Fibroblast of villous mesenchyme (primary cell): Measurements from ENCODE around the gene MRPL30. TPM values are rescaled to one million over a fixed set of nuclear protein-coding genes. Genes with fewer than 3 reads are reported as not detected.
A peak's percentile ranks its signal among the peaks of the same experiment; 100 is the strongest.
"Not testable (repeated sequence)": the region's sequence is repeated elsewhere in the genome, so short reads cannot be mapped to it uniquely, and the experiment has no call there.

Source experiments
- DNase-seq: peaks from one replicate; pipeline ENCODE4 v3.0.0-alpha.2; 2010; ENCODE audit warnings: low read depth
- H3K4me3 ChIP-seq: 2 replicates; pipeline ENCODE4 v1.5.1; 2011; ENCODE audit warnings: low read depth, mild to moderate bottlenecking, low read length
- total RNA-seq: library from RNA; depleted of rRNA; stranded (reverse); fragments of >200 nt; gene quantifications from 2 replicates; pipeline ENCODE4 v1.2.3, GENCODE V29; 2012
- TF ChIP-seq, protein P1 (sequence below): IDR thresholded peaks from 2 replicates; pipeline ENCODE4 v1.5.1; 2012; ENCODE audit warnings: low read depth, mild to moderate bottlenecking, low read length; ENCODE audit not compliant: insufficient read depth

MRPL30 gene
- total RNA-seq, 1 donor, result 40.6 TPM

DNA sequence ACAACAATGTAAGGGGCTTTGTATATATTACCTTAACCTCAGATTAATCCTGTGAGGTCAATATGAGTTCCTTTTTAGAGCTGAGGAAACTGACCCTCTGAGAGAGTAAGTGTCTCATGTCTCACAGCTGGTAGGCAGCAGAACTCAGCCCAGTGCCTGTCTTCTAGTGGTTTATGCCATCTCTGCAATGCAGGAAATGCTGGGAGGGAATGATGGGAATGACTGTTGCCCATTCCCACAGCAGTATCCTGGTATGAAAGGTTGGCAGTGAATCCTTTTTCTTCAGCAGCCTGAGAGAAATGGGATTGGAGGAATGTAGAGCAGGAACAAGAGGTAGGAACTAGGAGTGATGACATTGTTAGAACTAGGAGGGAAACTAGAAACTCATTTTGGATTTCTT, 6.0 kb downstream of the MRPL30 start:
- TF ChIP-seq, protein P1, sequence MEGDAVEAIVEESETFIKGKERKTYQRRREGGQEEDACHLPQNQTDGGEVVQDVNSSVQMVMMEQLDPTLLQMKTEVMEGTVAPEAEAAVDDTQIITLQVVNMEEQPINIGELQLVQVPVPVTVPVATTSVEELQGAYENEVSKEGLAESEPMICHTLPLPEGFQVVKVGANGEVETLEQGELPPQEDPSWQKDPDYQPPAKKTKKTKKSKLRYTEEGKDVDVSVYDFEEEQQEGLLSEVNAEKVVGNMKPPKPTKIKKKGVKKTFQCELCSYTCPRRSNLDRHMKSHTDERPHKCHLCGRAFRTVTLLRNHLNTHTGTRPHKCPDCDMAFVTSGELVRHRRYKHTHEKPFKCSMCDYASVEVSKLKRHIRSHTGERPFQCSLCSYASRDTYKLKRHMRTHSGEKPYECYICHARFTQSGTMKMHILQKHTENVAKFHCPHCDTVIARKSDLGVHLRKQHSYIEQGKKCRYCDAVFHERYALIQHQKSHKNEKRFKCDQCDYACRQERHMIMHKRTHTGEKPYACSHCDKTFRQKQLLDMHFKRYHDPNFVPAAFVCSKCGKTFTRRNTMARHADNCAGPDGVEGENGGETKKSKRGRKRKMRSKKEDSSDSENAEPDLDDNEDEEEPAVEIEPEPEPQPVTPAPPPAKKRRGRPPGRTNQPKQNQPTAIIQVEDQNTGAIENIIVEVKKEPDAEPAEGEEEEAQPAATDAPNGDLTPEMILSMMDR, result no peak
- no peak overlapping the region for H3K4me3 ChIP-seq
- no peak for DNase-seq

DNA sequence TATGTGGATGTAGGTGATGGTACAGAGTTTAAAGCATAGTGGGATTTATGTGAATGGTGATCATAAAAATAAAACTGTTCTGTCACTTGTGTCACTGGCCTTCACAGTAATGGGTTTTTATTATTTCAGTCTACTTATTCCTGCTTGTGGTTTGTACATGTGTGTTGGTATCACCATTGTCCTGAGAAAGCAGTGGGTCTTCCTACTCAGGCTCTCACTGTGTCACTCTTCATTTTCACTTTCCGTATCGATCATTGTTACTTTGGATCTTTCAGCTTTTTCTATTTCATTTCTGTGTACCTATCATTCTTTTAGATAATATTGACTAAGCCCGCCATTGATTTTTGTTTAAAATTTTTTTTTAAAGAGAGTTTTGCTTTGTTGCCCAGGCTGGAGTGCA, 7.4 kb downstream of the MRPL30 start:
- no peak for DNase-seq
- TF ChIP-seq, protein P1, result no peak
- no peak overlapping the region for H3K4me3 ChIP-seq

DNA sequence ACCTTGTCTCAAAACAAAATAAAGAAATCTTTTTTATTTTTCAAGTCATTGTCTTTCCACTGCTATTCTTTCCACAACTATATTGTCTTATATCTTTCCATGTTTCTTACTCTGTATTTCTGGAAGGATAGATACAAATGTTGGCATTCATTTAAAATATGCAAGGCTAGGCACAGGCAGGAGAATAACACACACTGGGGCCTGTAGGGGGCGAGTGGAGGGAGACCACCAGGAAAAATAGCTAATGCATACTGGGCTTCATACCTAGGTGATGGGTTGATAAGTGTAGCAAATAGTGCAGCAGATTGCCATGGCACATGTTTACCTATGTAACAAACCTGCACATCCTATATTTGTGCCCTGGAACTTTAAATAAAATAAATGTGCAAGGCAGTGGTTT, 9.6 kb downstream of the MRPL30 start:
- no peak for DNase-seq
- TF ChIP-seq, protein P1, result peak; percentile 28
- no peak overlapping the region for H3K4me3 ChIP-seq

DNA sequence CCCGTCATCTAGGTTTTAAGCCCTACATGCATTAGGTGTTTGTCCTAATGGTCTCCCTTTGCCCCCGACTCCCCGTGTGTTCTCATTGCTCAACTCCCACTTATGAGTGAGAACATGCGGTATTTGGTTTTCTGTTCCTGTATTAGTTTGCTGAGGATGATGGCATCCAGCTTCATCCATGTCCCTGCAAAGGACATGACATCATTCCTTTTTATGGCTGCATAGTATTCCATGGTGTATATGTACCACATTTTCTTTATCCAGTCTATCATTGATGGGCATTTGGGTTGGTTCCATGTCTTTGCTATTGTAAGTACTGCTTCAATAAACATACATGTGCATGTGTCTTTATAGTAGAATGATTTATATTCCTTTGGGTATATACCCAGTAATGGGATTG, 11.4 kb downstream of the MRPL30 start:
- DNase-seq, H3K4me3 ChIP-seq: not testable (repeated sequence)

DNA sequence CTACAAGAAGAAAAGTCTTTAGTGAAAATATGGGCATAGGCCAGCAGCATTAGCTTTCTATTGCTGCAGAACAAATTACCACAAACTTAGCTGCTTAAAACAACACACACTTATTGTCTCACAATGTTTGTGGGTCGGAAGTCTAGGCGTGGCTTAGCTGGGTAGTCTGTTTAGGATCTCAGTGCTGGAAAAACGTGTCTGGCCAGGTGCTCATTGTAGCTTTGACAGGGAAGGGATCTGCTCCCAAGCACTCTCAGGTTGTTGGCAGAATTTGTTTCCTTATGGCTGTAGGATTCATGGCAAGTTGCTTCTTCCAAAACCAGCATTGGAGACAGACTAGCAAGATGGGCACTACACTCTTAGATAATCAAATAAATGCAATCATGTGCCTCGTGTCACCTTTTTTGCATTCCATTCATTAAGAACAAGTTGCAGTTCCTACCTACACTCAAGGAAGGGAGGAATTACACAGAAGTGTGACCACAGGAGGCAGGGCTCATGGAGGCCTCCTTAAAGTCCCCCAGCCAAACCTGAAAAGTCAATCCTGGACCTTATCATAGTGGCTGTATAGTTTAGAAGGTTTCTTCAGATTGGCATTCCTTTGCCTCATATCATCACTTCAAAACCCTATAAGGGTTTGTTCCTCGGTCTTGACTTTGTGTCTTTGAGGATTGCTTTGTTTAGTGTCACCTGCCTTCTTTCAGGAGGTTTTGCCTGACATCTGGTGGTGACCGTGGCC, 17.3 kb downstream of the MRPL30 start:
- DNase-seq, result no peak
- TF ChIP-seq, protein P1, result no peak
- H3K4me3 ChIP-seq, result no peak overlapping the region

DNA sequence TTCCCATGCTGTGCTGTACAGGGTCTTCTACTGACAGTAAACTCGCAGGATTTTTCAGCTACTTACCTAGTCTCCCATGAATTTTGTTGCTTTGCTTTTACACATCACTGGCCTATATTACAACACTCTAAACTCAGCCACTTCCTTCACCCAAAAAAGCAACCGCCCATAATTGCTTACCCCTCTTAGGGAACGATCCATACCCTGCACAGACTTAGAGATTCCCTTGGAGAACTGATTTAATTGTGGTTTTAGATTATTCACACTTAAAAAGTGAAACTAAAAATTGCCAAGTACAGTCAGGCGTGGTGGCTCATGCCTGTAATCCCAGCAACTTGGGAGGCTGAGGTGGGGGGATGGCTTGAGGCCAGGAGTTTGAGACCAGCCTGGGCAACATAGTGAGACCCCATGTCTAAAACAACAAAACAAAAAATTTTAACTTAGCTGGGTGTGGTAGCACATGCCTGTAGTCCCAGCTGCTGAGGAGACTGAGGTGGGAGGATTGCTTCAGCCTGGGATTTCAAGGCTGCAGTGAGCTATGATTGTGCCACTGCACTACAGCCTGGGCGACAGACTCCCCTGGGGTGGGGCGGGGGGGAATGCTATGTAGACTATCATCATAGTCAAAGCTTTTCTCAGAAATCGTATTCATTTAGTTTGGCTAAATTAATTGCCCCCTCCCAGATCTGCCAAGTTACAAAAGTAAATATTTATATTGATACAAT, 19.3 kb downstream of the MRPL30 start:
- DNase-seq, result no peak
- TF ChIP-seq, protein P1, result no peak
- no peak overlapping the region for H3K4me3 ChIP-seq

DNA sequence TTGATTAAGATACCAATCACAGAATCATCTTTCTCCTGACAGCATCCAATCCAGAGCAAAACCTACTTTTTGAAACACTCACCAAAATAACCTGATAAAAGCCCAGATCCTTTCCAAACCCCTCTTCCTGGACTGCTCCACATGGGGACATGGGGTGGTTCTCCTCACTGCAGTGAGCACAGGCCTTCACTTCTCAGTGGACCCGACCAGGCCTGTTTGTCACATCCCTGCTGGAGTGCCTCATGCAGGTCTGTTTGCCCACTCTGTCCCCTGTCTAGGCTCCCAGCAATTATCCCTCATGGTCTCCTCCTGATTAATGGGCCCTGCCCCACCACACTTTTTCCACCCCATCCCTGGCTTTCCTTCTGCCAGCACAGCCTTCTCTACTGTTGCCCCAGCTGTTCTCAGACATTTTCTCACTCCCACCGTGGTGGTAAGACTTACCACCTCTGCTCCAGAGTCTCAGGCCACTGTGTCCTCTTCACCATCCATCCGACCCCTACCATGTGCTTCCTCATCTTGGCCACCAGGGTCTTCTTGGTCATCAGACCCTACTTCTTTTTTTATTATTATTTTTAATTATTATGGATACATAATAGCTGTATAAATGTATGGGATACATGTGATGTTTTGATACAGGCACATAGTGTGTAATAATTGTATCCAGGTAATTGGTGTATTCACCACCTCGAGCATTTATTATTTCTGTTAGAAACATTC, 21.1 kb downstream of the MRPL30 start:
- TF ChIP-seq, protein P1, result no peak
- H3K4me3 ChIP-seq, result no peak overlapping the region
- DNase-seq, result no peak
